Testis (tissue), 3 donors: Measurements from ENCODE around the gene SPEN. TPM values are rescaled to one million over a fixed set of nuclear protein-coding genes. Genes with fewer than 3 reads are reported as not detected.
A peak's percentile ranks its signal among the peaks of the same experiment; 100 is the strongest.

ENCODE experiments used
- DNase-seq: peaks from one replicate; pipeline ENCODE4 v3.0.0-alpha.2; 2019
- H3K27ac ChIP-seq, 2 donors: fragments of 200-600 bp; sonication (generic); one replicate each; pipeline ENCODE4 v1.5.1; 2019
- H3K27me3 ChIP-seq: fragments of 200-600 bp; sonication (generic); one replicate; pipeline ENCODE4 v1.5.1; 2019
- H3K36me3 ChIP-seq: fragments of 200-600 bp; sonication (generic); one replicate; pipeline ENCODE4 v1.5.1; 2017; ENCODE audit warnings: low read depth; ENCODE audit errors: missing control alignments
- H3K4me1 ChIP-seq: fragments of 200-600 bp; sonication (generic); one replicate; pipeline ENCODE4 v1.5.1; 2019
- H3K4me3 ChIP-seq, 2 donors: fragments of 200-600 bp; sonication (generic); one replicate each; pipeline ENCODE4 v1.5.1; 2017 to 2019
- H3K9me3 ChIP-seq: fragments of 200-600 bp; sonication (generic); one replicate; pipeline ENCODE4 v1.5.1; 2017
- CTCF ChIP-seq, 3 experiments: fragments of 450-650 bp in 2 of 3; fragments of 200-600 bp in 1 of 3; sonication (generic) in 1 of 3; IDR thresholded peaks; one replicate each; pipeline ENCODE4 v1.5.1; 2016 to 2019; ENCODE audit warnings: antibody characterized with exemption in 3 of 3, mild to moderate bottlenecking in 2 of 3, moderate library complexity in 1 of 3
- POLR2A ChIP-seq: fragments of 450-650 bp; IDR thresholded peaks from one replicate; pipeline ENCODE4 v1.6.1; 2017; ENCODE audit warnings: antibody characterized with exemption, mild to moderate bottlenecking, moderate library complexity
- WGBS, 2 donors: methylation state at CpG; one replicate each; pipeline ENCODE4 v1.1.5; 2018; 5-methylcytosine and 5-hydroxymethylcytosine counted together
- intact Hi-C: fragments of 100-400 bp; cut with DNase I; formaldehyde crosslinking; loops from one replicate; pipeline ENCODE4 v1.15.1; 2023; ENCODE audit warnings: low total_unique reads
- polyA plus RNA-seq: library from polyadenylated mRNA; stranded (reverse); fragments of 350-450 nt; fragmentation: Illumina TruSeq; extraction: RNeasy Lipid Tissue Mini Kit (QIAGEN cat#74804); gene quantifications from one replicate; pipeline ENCODE4 v1.2.3, GENCODE V29; 2014; ENCODE audit warnings: low read depth, low replicate concordance; ENCODE audit not compliant: insufficient read depth
- small RNA-seq, 2 donors: library from RNA; depleted of rRNA; stranded (forward); fragments of <200 nt; gene quantifications; one replicate each; pipeline ENCODE3, GENCODE V24; 2016
- total RNA-seq, 2 donors: library from RNA; depleted of rRNA; stranded (reverse); fragments of >200 nt; gene quantifications; one replicate each; pipeline ENCODE4 v1.2.3, GENCODE V29; 2016

SPEN gene
- total and polyA plus RNA-seq, 3 donors from 2014 or later, result 53.2 to 60.6 (median 54.8) TPM

GRCh38 chr1:15983275-15983674, 135.8 kb downstream of the SPEN start:
- Histone ChIP-seq H3K27me3 (no peaks in the 10 kb centered on the region), H3K9me3 (no peaks in the 10 kb centered on the region), H3K4me1 (no peaks in the 10 kb centered on the region), H3K27ac (no peak overlapping the region), H3K36me3 (no peaks in the 10 kb centered on the region), H3K4me3 (no peak overlapping the region)
- intact Hi-C loops, result no loop called here
- TF ChIP-seq CTCF (IDR thresholded peaks at IDR 0.05), result no peak
- TF ChIP-seq POLR2A, result no peak
- DNase-seq, result no peak
- 50 to 79% methylated on average over 1 of the region's 1 CpG for WGBS, 2 donors

- Histone ChIP-seq H3K27me3 (no peaks in the 10 kb centered on the region), H3K9me3 (no peaks in the 10 kb centered on the region), H3K27ac (no peak overlapping the region), H3K4me3 (no peak overlapping the region), H3K36me3 (no peaks in the 10 kb centered on the region), H3K4me1 (no peaks in the 10 kb centered on the region)
- no peak for TF ChIP-seq POLR2A
- TF ChIP-seq CTCF (IDR thresholded peaks at IDR 0.05), result no peak
- WGBS, 2 donors, result 76 to 79% methylated on average over 5 of the region's 5 CpGs
- DNase-seq, result no peak
- intact Hi-C loops, result no loop called here
Measured at GRCh38 chr1:15985611-15986297, 138.2 kb downstream of the SPEN start.

GRCh38 chr1:15988856-15989736, 141.6 kb downstream of the SPEN start:
- Histone ChIP-seq H3K4me1 (no peaks in the 10 kb centered on the region), H3K27ac (no peak overlapping the region), H3K27me3 (no peaks in the 10 kb centered on the region), H3K36me3 (no peaks in the 10 kb centered on the region), H3K4me3 (no peak overlapping the region), H3K9me3 (no peaks in the 10 kb centered on the region)
- intact Hi-C loops, result no loop called here
- WGBS, 2 donors, result 91 to 94% methylated on average over 9 to 13 of the region's 13 CpGs
- DNase-seq, result no peak
- TF ChIP-seq POLR2A (no peak), CTCF (IDR thresholded peaks at IDR 0.05) (no peak)

- no peak overlapping the region for H3K4me3 ChIP-seq
- no peak for TF ChIP-seq POLR2A
- no peak for TF ChIP-seq CTCF (IDR thresholded peaks at IDR 0.05)
- intact Hi-C loops, result no loop called here
- no peaks in the 10 kb centered on the region for H3K4me1 ChIP-seq
- peak; percentile 59 for DNase-seq
- no peaks in the 10 kb centered on the region for H3K9me3 ChIP-seq
- no peaks in the 10 kb centered on the region for H3K36me3 ChIP-seq
- 52 to 85% methylated on average over 5 to 9 of the region's 9 CpGs for WGBS, 2 donors
- H3K27ac ChIP-seq, result no peak overlapping the region
- no peaks in the 10 kb centered on the region for H3K27me3 ChIP-seq
Measured at GRCh38 chr1:15989776-15990175, 142.3 kb downstream of the SPEN start.

Small RNAs within 50 kb of the gene (small RNA-seq; reads per million reads assigned to genes)
- gene AL034555.1 (0 reads per million in 2 donors), gene AL355994.1 (0 reads per million in 2 donors), gene AL355994.5 (0 reads per million in 2 donors)

Other genes with a start within 250 kb of the SPEN start
- gene DDI2, start 230.2 kb upstream of the SPEN start, total RNA-seq, result 10 to 100 TPM; 45.2 to 54.2 TPM
- 9.6 TPM for gene DDI2, start 230.2 kb upstream of the SPEN start, polyA plus RNA-seq
- 10 to 100 TPM; 61.9 to 70.2 TPM for gene PLEKHM2, start 163.4 kb upstream of the SPEN start, total RNA-seq
- gene PLEKHM2, start 163.4 kb upstream of the SPEN start, polyA plus RNA-seq, result 98.4 TPM
- 1 to 10 TPM; 2.5 to 3.8 TPM for gene SLC25A34, start 111.4 kb upstream of the SPEN start, total RNA-seq
- gene SLC25A34, start 111.4 kb upstream of the SPEN start, polyA plus RNA-seq, result 2.6 TPM
- not detected for gene TMEM82, start 105.2 kb upstream of the SPEN start, total RNA-seq
- gene TMEM82, start 105.2 kb upstream of the SPEN start, polyA plus RNA-seq, result not detected
- gene FBLIM1, start 88.9 kb upstream of the SPEN start, total RNA-seq, result 10 to 100 TPM; 32.8 to 52.5 TPM
- gene FBLIM1, start 88.9 kb upstream of the SPEN start, polyA plus RNA-seq, result 23.3 TPM
- 1 to 10 TPM; 1.5 to 2.0 TPM for gene UQCRHL, start 40.1 kb upstream of the SPEN start, total RNA-seq
- 2.5 TPM for gene UQCRHL, start 40.1 kb upstream of the SPEN start, polyA plus RNA-seq
- 10 to 100 TPM; 60.2 to 65.8 TPM for gene ZBTB17, start 128.4 kb downstream of the SPEN start, total RNA-seq
- 53.6 TPM for gene ZBTB17, start 128.4 kb downstream of the SPEN start, polyA plus RNA-seq
- gene SRARP, start 156.5 kb downstream of the SPEN start, total RNA-seq, result under 1 TPM in 1 of 2 donors, not detected in 1; 0.16 TPM
- gene SRARP, start 156.5 kb downstream of the SPEN start, polyA plus RNA-seq, result not detected
- 10 to 100 TPM in 1 of 2 donors, 1 to 10 TPM in 1; 9.0 to 11.7 TPM for gene HSPB7, start 170.3 kb downstream of the SPEN start, total RNA-seq
- gene HSPB7, start 170.3 kb downstream of the SPEN start, polyA plus RNA-seq, result 31.2 TPM
- gene CLCNKA, start 174.3 kb downstream of the SPEN start, total RNA-seq, result 1 to 10 TPM; 6.5 to 6.9 TPM
- 9.9 TPM for gene CLCNKA, start 174.3 kb downstream of the SPEN start, polyA plus RNA-seq
- 1 to 10 TPM; 3.7 to 4.2 TPM for gene CLCNKB, start 196.1 kb downstream of the SPEN start, total RNA-seq
- 2.3 TPM for gene CLCNKB, start 196.1 kb downstream of the SPEN start, polyA plus RNA-seq
- gene FAM131C, start 225.9 kb downstream of the SPEN start, total RNA-seq, result 1 to 10 TPM in 1 of 2 donors, under 1 TPM in 1; 0.87 to 1.2 TPM
- gene FAM131C, start 225.9 kb downstream of the SPEN start, polyA plus RNA-seq, result 0.42 TPM